K562 (cell line): Measurements from ENCODE around the gene RPL14.

Source experiments
- CHD2 ChIP-seq: IDR thresholded peaks from 2 replicates; pipeline ENCODE4 v1.6.1; 2011; ENCODE audit warnings: low read depth, low read length
- CTCF ChIP-seq, 3 experiments: IDR thresholded peaks in 2 of 3; conservative IDR thresholded peaks in 1 of 3; 2 replicates each; pipeline ENCODE4 v1.5.1; 2011 to 2012; ENCODE audit warnings: low read length in 3 of 3, mild to moderate bottlenecking in 3 of 3, control low read depth in 2 of 3, improper control_type of control experiment in 1 of 3, inconsistent platforms in 1 of 3, low read depth in 1 of 3, mixed read lengths in 1 of 3, moderate library complexity in 1 of 3; ENCODE audit not compliant: insufficient read depth in 2 of 3
- ELK1 ChIP-seq: sonication (generic); formaldehyde crosslinking; IDR thresholded peaks from 2 replicates; pipeline ENCODE4 v1.8.1; 2022; ENCODE audit warnings: missing genetic modification reagents
- ETS1 ChIP-seq: conservative IDR thresholded peaks from 2 replicates; pipeline ENCODE4 v1.6.1; 2011; ENCODE audit warnings: low read depth, mild to moderate bottlenecking, low read length; ENCODE audit not compliant: control insufficient read depth
- GATAD2B ChIP-seq: fragments of 450-650 bp; IDR thresholded peaks from 2 replicates; pipeline ENCODE4 v1.6.1; 2017; ENCODE audit warnings: mild to moderate bottlenecking, borderline replicate concordance
- HDGF ChIP-seq: fragments of 450-650 bp; IDR thresholded peaks from 2 replicates; pipeline ENCODE4 v1.6.1; 2016
- PHF8 ChIP-seq: fragments of 200-600 bp; sonication (generic); IDR thresholded peaks from 2 replicates; pipeline ENCODE4 v1.6.1; 2012; ENCODE audit warnings: mixed run types, mild to moderate bottlenecking, inconsistent platforms, low read length, moderate library complexity, borderline replicate concordance
- POLR2A ChIP-seq: fragments of 450-650 bp; conservative IDR thresholded peaks from 2 replicates; pipeline ENCODE4 v1.6.1; 2016
- RUNX1 ChIP-seq: sonication (generic); IDR thresholded peaks from 2 replicates; pipeline ENCODE4 v1.6.1; 2016; ENCODE audit warnings: antibody characterized with exemption, low read depth
- TAL1 ChIP-seq: fragments of 450-650 bp; IDR thresholded peaks from 2 replicates; pipeline ENCODE4 v1.6.1; 2016; ENCODE audit warnings: mild to moderate bottlenecking
- THRA ChIP-seq: fragments of 450-650 bp; IDR thresholded peaks from 2 replicates; pipeline ENCODE4 v1.6.1; 2017; ENCODE audit warnings: mild to moderate bottlenecking, moderate library complexity
- UBTF ChIP-seq, 2 experiments: IDR thresholded peaks; 2 replicates each; pipeline ENCODE4 v1.6.1; 2012; ENCODE audit warnings: improper control_type of control experiment in 2 of 2, low read depth in 2 of 2, low read length in 2 of 2, borderline replicate concordance in 1 of 2
- YY1 ChIP-seq, 3 experiments: IDR thresholded peaks; 2 replicates each; pipeline ENCODE4 v1.6.1; 2011; ENCODE audit warnings: low read length in 2 of 3, mild to moderate bottlenecking in 2 of 3, moderate library complexity in 2 of 3, borderline replicate concordance in 1 of 3, control low read depth in 1 of 3, low read depth in 1 of 3; ENCODE audit not compliant: insufficient read depth in 3 of 3, insufficient replicate concordance in 2 of 3, control insufficient read depth in 1 of 3, insufficient read length in 1 of 3; ENCODE audit errors: extremely low read depth in 1 of 3
- TF ChIP-seq, protein P1 (sequence below): fragments of 200-800 bp; sonication (Bioruptor generic); IDR thresholded peaks from 2 replicates; pipeline ENCODE4 v1.6.1; 2017; ENCODE audit warnings: missing genetic modification characterization, missing compliant biosample characterization

DNA sequence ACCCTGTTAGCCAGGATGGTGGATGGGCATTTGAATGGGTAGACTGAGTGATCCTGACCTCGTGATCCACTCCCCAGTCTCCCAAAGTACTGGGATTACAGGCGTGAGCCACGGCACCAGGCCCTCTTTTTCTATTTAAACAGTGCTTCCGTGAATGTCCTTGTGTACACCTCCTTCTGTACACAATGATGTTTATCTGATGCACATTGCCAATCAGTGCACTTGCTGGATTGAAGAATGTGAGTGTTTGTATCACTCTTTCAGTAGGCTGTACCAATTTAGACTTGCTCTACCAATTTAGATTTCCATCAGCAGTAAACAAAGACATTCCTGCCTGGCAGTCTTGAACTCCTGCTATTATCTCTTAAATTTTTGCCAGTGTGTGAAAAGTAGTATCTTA, 10.9 kb downstream of the RPL14 start:
- TF ChIP-seq GATAD2B (no peak), CTCF (IDR thresholded peaks at IDR 0.05 in 2 of 3, conservative IDR thresholded peaks at IDR 0.05 in 1 of 3; ENCODE audit: insufficient read depth in 2 of 3, low read depth in 1 of 3, low read length in 3 of 3) (no peak), UBTF (IDR thresholded peaks at IDR 0.05; ENCODE audit: borderline replicate concordance in 1 of 2, low read depth in 2 of 2, low read length in 2 of 2) (no peak), HDGF (no peak), POLR2A (no peak), TAL1 (no peak), ETS1 (no peak), PHF8 (no peak), CHD2 (no peak), ELK1 (CRISPR knock-in tag) (no peak), RUNX1 (no peak), THRA (no peak), YY1 (IDR thresholded peaks at IDR 0.05; ENCODE audit: borderline replicate concordance in 1 of 3, control insufficient read depth in 1 of 3, extremely low read depth in 1 of 3, insufficient read depth in 3 of 3, insufficient read length in 1 of 3, insufficient replicate concordance in 2 of 3, low read depth in 1 of 3, low read length in 2 of 3) (no peak)
- TF ChIP-seq, protein P1, sequence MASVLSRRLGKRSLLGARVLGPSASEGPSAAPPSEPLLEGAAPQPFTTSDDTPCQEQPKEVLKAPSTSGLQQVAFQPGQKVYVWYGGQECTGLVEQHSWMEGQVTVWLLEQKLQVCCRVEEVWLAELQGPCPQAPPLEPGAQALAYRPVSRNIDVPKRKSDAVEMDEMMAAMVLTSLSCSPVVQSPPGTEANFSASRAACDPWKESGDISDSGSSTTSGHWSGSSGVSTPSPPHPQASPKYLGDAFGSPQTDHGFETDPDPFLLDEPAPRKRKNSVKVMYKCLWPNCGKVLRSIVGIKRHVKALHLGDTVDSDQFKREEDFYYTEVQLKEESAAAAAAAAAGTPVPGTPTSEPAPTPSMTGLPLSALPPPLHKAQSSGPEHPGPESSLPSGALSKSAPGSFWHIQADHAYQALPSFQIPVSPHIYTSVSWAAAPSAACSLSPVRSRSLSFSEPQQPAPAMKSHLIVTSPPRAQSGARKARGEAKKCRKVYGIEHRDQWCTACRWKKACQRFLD (CRISPR knock-in tag) = no peak
